Effector memory CD4-positive, alpha-beta T cell (primary cell): Measurements from ENCODE around the gene USP34.

Source experiments
- DNase-seq, 3 donors: peaks; one replicate each; pipeline ENCODE4 v3.0.0-alpha.2; 2020
- H3K27ac ChIP-seq: 2 replicates; pipeline ENCODE4 v1.7.0; 2013; ENCODE audit warnings: mild to moderate bottlenecking, low read length, moderate library complexity; ENCODE audit not compliant: insufficient read depth, poor library complexity, severe bottlenecking
- H3K27me3 ChIP-seq: replicated peaks from 2 replicates; pipeline ENCODE4 v1.7.0; 2013; ENCODE audit warnings: mild to moderate bottlenecking, low read length; ENCODE audit not compliant: insufficient read depth, control insufficient read depth, poor library complexity, severe bottlenecking
- H3K36me3 ChIP-seq: 2 replicates; pipeline ENCODE4 v1.7.0; 2013; ENCODE audit warnings: mild to moderate bottlenecking, low read length, moderate library complexity; ENCODE audit not compliant: control insufficient read depth, insufficient read depth
- H3K4me1 ChIP-seq: 2 replicates; pipeline ENCODE4 v1.7.0; 2013; ENCODE audit warnings: low read length, mild to moderate bottlenecking; ENCODE audit not compliant: control insufficient read depth, insufficient read depth, poor library complexity, severe bottlenecking
- H3K4me3 ChIP-seq: 2 replicates; pipeline ENCODE4 v1.7.0; 2013; ENCODE audit warnings: low read length, low read depth, mild to moderate bottlenecking; ENCODE audit not compliant: insufficient read depth, poor library complexity, severe bottlenecking
- H3K9me3 ChIP-seq: 2 replicates; pipeline ENCODE4 v1.7.0; 2013; ENCODE audit warnings: mild to moderate bottlenecking, low read length, moderate library complexity; ENCODE audit not compliant: control insufficient read depth

Gene USP34

DNA sequence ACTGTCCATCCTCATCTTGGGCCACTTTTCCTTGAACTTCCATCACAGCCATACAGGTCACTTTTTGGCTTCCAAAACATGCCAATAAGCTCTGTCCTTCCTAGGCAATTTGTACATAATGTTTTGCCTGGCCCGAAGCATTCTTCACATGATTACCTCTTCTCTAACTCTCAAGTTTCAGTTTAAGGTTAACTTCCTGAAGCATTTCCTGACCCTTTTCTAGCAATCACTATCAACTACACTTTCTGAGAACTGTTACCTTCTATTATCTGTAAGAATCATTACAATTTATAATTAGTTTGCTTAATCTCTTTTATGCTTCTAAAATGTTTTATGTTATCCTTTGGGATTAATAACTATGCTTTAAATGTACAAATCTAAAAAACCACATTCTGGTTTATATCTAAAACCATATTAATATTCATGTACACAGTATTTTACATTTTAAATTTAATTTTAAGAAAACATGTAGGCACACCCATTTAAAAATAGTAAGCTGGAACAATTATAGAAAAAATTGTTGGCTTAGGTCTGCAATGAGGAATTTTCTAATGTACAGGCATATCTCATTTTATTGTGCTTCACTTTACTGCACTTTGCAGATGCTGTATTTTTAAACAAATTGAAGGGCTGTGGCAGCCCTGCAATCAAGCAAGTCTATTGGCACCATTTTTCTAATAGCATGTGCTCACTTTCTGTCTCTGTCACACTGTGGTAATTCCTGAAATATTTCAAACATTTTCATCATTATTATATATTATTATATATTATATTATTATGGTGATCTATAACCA is 232.5 kb downstream of the USP34 start:
- H3K27me3 ChIP-seq = no peaks in the 10 kb centered on the region
- H3K36me3 ChIP-seq = peaks cover 27% of the 10 kb centered on the region
- H3K9me3 ChIP-seq = no peaks in the 10 kb centered on the region
- DNase-seq = no peak
- H3K27ac ChIP-seq = no peak overlapping the region
- no peak overlapping the region for H3K4me3 ChIP-seq
- no peaks in the 10 kb centered on the region for H3K4me1 ChIP-seq

DNA sequence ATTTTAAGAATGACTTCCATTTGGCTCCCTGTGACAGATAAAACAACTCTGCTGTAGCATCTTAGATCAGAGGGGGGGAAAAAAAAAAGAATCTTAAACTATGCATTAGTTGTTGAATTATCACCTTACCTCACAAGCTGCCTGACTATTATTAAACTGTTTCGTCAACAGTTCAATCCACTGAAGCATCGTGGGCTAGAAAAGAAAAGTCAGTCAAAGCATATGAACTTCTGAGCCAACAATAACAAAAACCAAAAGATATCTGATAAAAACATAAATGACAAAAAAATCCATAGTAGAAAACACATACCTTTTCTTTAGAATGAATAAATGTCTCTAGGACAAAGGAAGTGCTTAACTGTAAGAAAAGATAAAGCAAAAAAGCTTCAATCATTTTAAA is 235.2 kb downstream of the USP34 start:
- Histone ChIP-seq H3K27me3 (no peaks in the 10 kb centered on the region), H3K36me3 (peaks cover 35% of the 10 kb centered on the region), H3K4me3 (no peak overlapping the region), H3K4me1 (no peaks in the 10 kb centered on the region), H3K9me3 (no peaks in the 10 kb centered on the region), H3K27ac (no peak overlapping the region)
- DNase-seq = no peak

- H3K4me3 ChIP-seq = no peak overlapping the region
- H3K36me3 ChIP-seq = peaks cover 43% of the 10 kb centered on the region
- no peaks in the 10 kb centered on the region for H3K27me3 ChIP-seq
- DNase-seq = no peak
- H3K4me1 ChIP-seq = no peaks in the 10 kb centered on the region
- no peak overlapping the region for H3K27ac ChIP-seq
- H3K9me3 ChIP-seq = no peaks in the 10 kb centered on the region
These were observed 237.3 kb downstream of the USP34 start for GRCh38 chr2:61233581-61233980.

- peaks cover 51% of the 10 kb centered on the region for H3K36me3 ChIP-seq
- no peaks in the 10 kb centered on the region for H3K27me3 ChIP-seq
- no peaks in the 10 kb centered on the region for H3K9me3 ChIP-seq
- no peak overlapping the region for H3K27ac ChIP-seq
- no peak overlapping the region for H3K4me3 ChIP-seq
- DNase-seq = no peak
- H3K4me1 ChIP-seq = no peaks in the 10 kb centered on the region
These were observed 241.0 kb downstream of the USP34 start for GRCh38 chr2:61229936-61230335.

DNA sequence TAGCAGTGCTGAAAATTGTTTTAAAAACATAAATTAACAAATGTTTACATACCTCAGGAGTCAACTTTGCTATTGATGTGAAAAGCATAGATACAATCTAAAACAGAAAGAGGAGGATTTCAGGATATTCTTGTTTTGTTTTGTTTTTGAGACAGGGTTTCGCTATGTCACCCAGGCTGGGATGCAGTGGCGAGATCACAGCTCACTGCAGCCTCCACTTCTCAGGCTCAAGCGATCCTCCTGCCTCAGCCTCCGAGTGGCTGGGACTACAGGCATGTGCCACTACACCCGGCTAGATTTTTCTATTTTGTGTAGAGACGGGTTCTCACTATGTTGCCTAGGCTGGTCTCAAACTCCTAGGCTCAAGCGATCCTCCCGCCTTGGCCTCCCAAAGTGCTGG is 248.3 kb downstream of the USP34 start:
- H3K27me3 ChIP-seq = no peaks in the 10 kb centered on the region
- no peak overlapping the region for H3K4me3 ChIP-seq
- H3K9me3 ChIP-seq = no peaks in the 10 kb centered on the region
- H3K27ac ChIP-seq = no peak overlapping the region
- no peaks in the 10 kb centered on the region for H3K4me1 ChIP-seq
- H3K36me3 ChIP-seq = peaks cover 28% of the 10 kb centered on the region
- no peak for DNase-seq

- no peaks in the 10 kb centered on the region for H3K4me1 ChIP-seq
- DNase-seq = no peak
- no peaks in the 10 kb centered on the region for H3K9me3 ChIP-seq
- peaks cover 24% of the 10 kb centered on the region for H3K36me3 ChIP-seq
- H3K4me3 ChIP-seq = no peak overlapping the region
- H3K27ac ChIP-seq = no peak overlapping the region
- no peaks in the 10 kb centered on the region for H3K27me3 ChIP-seq
These were observed 249.1 kb downstream of the USP34 start for GRCh38 chr2:61221819-61222218.

DNA sequence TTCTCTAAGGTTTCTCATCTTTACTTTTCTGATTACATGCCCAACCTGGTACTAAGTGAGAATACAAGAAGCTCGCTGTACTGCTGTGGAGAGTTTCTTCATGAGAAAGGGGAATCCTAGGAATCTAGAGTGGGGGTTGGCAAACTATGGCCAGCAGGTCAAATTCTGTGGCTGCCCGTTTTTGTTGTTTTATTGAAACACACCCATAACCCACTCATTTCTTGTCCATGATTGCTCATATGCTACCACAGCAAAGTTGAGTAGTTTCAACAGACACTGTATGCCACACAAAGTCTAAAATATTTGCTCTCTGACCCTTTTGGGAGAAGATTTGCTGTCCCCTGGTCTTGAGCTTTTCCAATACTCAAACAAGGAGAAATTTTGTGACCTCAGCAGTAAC is 250.1 kb downstream of the USP34 start:
- no peak for DNase-seq
- Histone ChIP-seq H3K4me3 (no peak overlapping the region), H3K9me3 (no peaks in the 10 kb centered on the region), H3K27me3 (no peaks in the 10 kb centered on the region), H3K27ac (no peak overlapping the region), H3K36me3 (peaks cover 21% of the 10 kb centered on the region), H3K4me1 (no peaks in the 10 kb centered on the region)

DNA sequence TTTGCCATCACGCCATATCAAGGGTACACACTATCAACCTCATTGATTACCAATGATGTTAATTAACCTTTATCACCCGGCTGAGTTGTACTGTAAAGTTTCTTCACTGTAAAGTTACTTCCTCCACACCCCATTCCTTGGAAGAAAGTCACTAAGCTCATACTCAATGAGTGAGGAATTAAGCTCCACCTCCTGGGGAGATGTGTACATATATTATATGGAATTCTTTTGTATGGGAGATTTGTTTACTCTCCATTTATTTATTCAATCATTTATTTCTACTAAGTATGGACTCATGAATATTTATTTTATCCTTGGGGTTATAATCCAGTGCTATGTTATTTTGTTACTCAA is 252.1 kb downstream of the USP34 start:
- Histone ChIP-seq H3K27ac (no peak overlapping the region), H3K9me3 (no peaks in the 10 kb centered on the region), H3K4me3 (no peak overlapping the region), H3K36me3 (peaks cover 22% of the 10 kb centered on the region), H3K27me3 (no peaks in the 10 kb centered on the region), H3K4me1 (no peaks in the 10 kb centered on the region)
- DNase-seq = no peak

DNA sequence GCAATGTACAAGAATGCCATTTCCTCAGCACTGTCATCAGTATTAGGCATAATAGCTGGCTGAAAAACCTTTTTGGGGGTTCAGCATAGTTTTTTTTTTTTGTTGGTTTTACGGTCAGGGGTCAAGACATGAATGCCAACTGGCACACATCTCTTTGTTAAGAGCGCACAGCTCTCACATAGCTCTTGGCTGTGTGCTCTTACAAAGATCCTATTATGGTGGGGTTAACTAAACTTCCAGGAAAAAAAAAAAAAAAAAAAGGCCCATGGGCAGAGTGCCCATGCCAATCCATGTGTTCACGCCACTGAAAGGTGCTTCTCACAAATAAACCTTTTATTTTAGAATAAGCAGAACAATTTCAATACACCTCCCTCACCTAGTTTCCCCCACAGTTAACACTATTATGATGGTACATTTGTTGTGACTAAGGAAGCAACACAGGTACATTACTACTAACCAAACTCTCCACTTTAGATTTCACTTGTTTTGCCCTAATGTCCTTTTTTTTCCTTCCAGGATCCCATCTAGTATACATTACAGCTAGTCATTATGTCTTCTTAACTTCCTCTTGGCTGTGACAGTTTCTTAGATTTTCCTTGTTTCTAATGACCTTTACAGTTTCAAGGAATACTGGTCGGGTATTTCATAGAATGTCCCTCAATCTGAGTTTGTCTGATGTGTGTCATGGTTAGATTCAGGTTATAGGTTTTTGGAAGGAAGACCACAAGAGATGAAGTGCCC is 252.6 kb downstream of the USP34 start:
- Histone ChIP-seq H3K27ac (no peak overlapping the region), H3K27me3 (no peaks in the 10 kb centered on the region), H3K36me3 (peaks cover 22% of the 10 kb centered on the region)

GRCh38 chr2:61214171-61214570 is 256.7 kb downstream of the USP34 start:
- no peak for DNase-seq
- Histone ChIP-seq H3K4me3 (no peak overlapping the region), H3K36me3 (peaks cover 33% of the 10 kb centered on the region), H3K4me1 (no peaks in the 10 kb centered on the region), H3K27me3 (no peaks in the 10 kb centered on the region), H3K27ac (no peak overlapping the region), H3K9me3 (no peaks in the 10 kb centered on the region)

More for the DNA sequence above, 252.6 kb downstream of the USP34 start:
- H3K9me3 ChIP-seq = no peaks in the 10 kb centered on the region
- no peak for DNase-seq
- no peak overlapping the region for H3K4me3 ChIP-seq
- no peaks in the 10 kb centered on the region for H3K4me1 ChIP-seq
